ENCODE measurements around the gene TOMM5. TPM values are rescaled to one million over a fixed set of nuclear protein-coding genes. Genes with fewer than 3 reads are reported as not detected.

The TOMM5 gene
- total and polyA plus RNA-seq, 2 donors (not counting 1 experiment from before 2014, with no cell fraction given) = 113 to 162 TPM

DNA sequence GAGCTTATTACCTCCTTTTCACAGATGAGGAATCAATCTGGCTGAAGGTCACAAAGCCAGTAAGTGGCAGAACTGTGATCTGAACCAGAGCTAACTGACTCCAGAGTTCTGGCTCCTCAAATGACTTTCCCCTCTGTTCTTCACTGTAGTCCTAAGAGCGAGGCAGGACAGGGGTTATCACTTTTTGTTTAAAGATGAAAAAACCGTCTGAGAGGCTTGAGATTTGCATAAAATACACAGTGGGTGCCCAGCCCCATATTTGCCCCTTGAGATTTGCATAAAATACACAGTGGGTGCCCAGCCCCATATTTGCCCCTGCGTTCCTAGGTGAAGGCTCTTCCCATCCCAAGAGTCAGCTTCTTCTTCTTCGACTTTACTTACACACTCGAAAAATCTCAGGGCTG, 16.9 kb downstream of the TOMM5 start:
- Histone ChIP-seq H3K27ac (ENCODE audit: insufficient read depth, low read length) (peak overlapping the region; percentile 77), H3K4me2 (ENCODE audit: extremely low read depth, insufficient read depth, low read length) (peak overlapping the region; percentile 94), H3K27me3 (ENCODE audit: control insufficient read depth, insufficient read depth, low read length) (no peaks in the 10 kb centered on the region), H3K9ac (ENCODE audit: insufficient read depth, low read length) (peak overlapping the region; percentile 78), H3K9me3 (ENCODE audit: control insufficient read depth, insufficient read depth, low read depth, low read length) (no peaks in the 10 kb centered on the region), H3K79me2 (ENCODE audit: control insufficient read depth, insufficient read depth, low read length) (peaks cover 2% of the 10 kb centered on the region), H3K4me1 (ENCODE audit: control insufficient read depth, extremely low read depth, insufficient read depth, low read length) (peaks cover 3% of the 10 kb centered on the region), H4K20me1 (ENCODE audit: control insufficient read depth, extremely low read depth, insufficient read depth, low read length) (no peaks in the 10 kb centered on the region), H2AFZ (ENCODE audit: low read length) (peak overlapping the region; percentile 28), H3K36me3 (ENCODE audit: control insufficient read depth, insufficient read depth, low read length) (no peaks in the 10 kb centered on the region), H3K4me3 (replicated peaks in 1 of 4; ENCODE audit: control extremely low read depth in 1 of 4, insufficient read depth in 1 of 4, low read depth in 3 of 4, low read length in 4 of 4) (peak overlapping the region; percentile 64 to 84 (median 81))
- DNase-seq (ENCODE audit: low read depth in 2 of 2) = no peak
- TF ChIP-seq, protein P1, sequence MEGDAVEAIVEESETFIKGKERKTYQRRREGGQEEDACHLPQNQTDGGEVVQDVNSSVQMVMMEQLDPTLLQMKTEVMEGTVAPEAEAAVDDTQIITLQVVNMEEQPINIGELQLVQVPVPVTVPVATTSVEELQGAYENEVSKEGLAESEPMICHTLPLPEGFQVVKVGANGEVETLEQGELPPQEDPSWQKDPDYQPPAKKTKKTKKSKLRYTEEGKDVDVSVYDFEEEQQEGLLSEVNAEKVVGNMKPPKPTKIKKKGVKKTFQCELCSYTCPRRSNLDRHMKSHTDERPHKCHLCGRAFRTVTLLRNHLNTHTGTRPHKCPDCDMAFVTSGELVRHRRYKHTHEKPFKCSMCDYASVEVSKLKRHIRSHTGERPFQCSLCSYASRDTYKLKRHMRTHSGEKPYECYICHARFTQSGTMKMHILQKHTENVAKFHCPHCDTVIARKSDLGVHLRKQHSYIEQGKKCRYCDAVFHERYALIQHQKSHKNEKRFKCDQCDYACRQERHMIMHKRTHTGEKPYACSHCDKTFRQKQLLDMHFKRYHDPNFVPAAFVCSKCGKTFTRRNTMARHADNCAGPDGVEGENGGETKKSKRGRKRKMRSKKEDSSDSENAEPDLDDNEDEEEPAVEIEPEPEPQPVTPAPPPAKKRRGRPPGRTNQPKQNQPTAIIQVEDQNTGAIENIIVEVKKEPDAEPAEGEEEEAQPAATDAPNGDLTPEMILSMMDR (conservative IDR thresholded peaks at IDR 0.05 in 1 of 2, IDR thresholded peaks at IDR 0.05 in 1 of 2; ENCODE audit: low read depth in 1 of 2, low read length in 2 of 2) = no peak

DNA sequence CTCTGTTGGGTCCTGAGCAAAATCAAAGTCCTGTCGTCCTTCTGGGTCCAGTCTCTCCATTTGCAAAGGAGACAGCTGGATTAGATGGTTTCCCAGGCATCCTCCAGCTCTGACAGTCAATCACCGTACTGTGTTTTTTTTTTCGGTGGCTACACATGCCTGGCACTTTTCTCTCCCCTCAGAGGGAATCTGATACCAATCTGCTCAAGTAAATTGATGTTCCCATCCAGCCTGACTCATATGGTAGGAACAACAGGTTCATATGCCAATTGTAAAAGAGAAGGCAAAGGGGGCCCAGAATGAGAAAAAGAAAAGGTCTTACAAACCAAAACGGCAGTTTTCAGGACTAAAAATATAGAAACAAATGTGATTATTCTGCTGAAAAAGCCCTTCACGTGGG, 17.4 kb downstream of the TOMM5 start:
- Histone ChIP-seq H3K9me3 (ENCODE audit: control insufficient read depth, insufficient read depth, low read depth, low read length) (no peaks in the 10 kb centered on the region), H3K4me3 (replicated peaks in 1 of 4; ENCODE audit: control extremely low read depth in 1 of 4, insufficient read depth in 1 of 4, low read depth in 3 of 4, low read length in 4 of 4) (peak overlapping the region in 3 of 4 experiments; percentile 64 to 83 (median 79)), H3K27ac (ENCODE audit: insufficient read depth, low read length) (no peak overlapping the region), H3K36me3 (ENCODE audit: control insufficient read depth, insufficient read depth, low read length) (no peaks in the 10 kb centered on the region), H3K9ac (ENCODE audit: insufficient read depth, low read length) (no peak overlapping the region), H4K20me1 (ENCODE audit: control insufficient read depth, extremely low read depth, insufficient read depth, low read length) (no peaks in the 10 kb centered on the region), H3K4me2 (ENCODE audit: extremely low read depth, insufficient read depth, low read length) (peak overlapping the region; percentile 94), H3K27me3 (ENCODE audit: control insufficient read depth, insufficient read depth, low read length) (no peaks in the 10 kb centered on the region), H2AFZ (ENCODE audit: low read length) (no peak overlapping the region), H3K4me1 (ENCODE audit: control insufficient read depth, extremely low read depth, insufficient read depth, low read length) (peaks cover 3% of the 10 kb centered on the region), H3K79me2 (ENCODE audit: control insufficient read depth, insufficient read depth, low read length) (peaks cover 2% of the 10 kb centered on the region)
- TF ChIP-seq EZH2 (IDR thresholded peaks at IDR 0.05; ENCODE audit: low read length, missing control alignments) = no peak
- TF ChIP-seq, protein P1 (conservative IDR thresholded peaks at IDR 0.05 in 1 of 2, IDR thresholded peaks at IDR 0.05 in 1 of 2; ENCODE audit: low read depth in 1 of 2, low read length in 2 of 2) = no peak
- DNase-seq (ENCODE audit: low read depth in 2 of 2) = peak; percentile 15 to 26

DNA sequence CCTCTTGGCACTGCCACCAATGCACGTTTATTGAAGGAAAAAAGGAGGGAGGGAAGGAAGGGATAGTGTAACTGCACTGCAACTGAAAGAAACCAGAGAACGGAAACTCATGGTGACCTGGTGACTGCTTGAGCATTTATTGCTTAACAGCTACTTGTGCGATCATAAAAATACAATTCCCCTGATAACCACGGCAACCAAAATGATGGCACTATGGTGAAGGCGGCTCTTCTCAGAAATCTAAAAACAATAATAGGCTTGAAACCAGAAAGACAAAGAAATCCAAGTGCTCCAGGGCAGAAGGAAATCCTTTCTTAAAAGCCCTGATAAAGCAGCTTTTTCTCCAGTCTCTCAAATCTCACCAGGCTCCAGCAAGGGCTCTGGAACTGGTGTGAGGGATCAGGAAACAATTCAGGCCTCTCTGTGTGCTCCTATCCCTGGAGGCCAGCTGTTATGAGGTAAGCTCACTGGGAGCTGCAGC, 18.1 kb downstream of the TOMM5 start:
- Histone ChIP-seq H3K79me2 (ENCODE audit: control insufficient read depth, insufficient read depth, low read length) (peaks cover 2% of the 10 kb centered on the region), H3K9ac (ENCODE audit: insufficient read depth, low read length) (no peak overlapping the region), H3K27ac (ENCODE audit: insufficient read depth, low read length) (no peak overlapping the region), H3K27me3 (ENCODE audit: control insufficient read depth, insufficient read depth, low read length) (no peaks in the 10 kb centered on the region), H3K36me3 (ENCODE audit: control insufficient read depth, insufficient read depth, low read length) (no peaks in the 10 kb centered on the region), H3K9me3 (ENCODE audit: control insufficient read depth, insufficient read depth, low read depth, low read length) (no peaks in the 10 kb centered on the region), H4K20me1 (ENCODE audit: control insufficient read depth, extremely low read depth, insufficient read depth, low read length) (no peaks in the 10 kb centered on the region), H3K4me3 (replicated peaks in 1 of 4; ENCODE audit: control extremely low read depth in 1 of 4, insufficient read depth in 1 of 4, low read depth in 3 of 4, low read length in 4 of 4) (peak overlapping the region in 2 of 4 experiments; percentile 79 to 83), H3K4me2 (ENCODE audit: extremely low read depth, insufficient read depth, low read length) (no peak overlapping the region), H2AFZ (ENCODE audit: low read length) (no peak overlapping the region), H3K4me1 (ENCODE audit: control insufficient read depth, extremely low read depth, insufficient read depth, low read length) (peaks cover 3% of the 10 kb centered on the region)
- peak; percentile 24 to 74 for DNase-seq (ENCODE audit: low read depth in 2 of 2)
- TF ChIP-seq EZH2 (IDR thresholded peaks at IDR 0.05; ENCODE audit: low read length, missing control alignments) = no peak
- TF ChIP-seq, protein P1 (conservative IDR thresholded peaks at IDR 0.05 in 1 of 2, IDR thresholded peaks at IDR 0.05 in 1 of 2; ENCODE audit: low read depth in 1 of 2, low read length in 2 of 2) = no peak
